Measurements from ENCODE around the gene UCN.

Gene UCN

DNA sequence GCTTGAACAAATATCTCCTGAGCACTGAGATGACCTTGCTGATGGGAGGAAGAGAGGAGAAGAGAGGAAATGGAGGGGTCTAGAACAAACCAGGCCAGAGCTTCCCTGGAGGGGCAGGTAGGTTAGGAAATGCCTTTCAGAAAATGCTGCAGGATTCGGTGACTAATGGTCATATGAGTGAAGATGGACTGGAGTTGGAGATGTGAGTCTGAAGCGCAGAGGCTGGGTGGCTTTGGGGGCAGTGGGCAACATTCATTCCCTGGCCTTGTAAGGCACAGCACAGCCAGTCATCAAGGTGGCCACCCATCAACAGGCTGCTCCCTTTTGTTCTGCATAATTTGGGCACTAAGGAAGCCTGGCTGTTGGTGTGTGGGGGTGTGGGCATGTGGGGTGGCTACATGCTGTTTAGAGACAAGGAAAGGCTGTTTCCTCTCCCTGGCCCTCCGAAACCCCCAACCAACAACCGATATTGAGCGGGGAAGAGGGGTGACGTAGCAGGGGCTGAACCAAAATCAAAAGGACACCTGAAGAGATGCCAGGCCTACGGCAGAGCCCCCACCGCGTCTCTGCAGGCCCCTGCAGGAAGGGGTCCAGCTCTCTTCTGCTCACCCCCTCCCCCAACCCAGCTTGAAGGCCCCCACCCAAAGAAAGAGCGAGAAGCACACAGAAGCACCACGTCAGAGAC lies 46.9 kb downstream of the UCN start:
- DNase-seq (ENCODE audit: low spot score): no peak

DNA sequence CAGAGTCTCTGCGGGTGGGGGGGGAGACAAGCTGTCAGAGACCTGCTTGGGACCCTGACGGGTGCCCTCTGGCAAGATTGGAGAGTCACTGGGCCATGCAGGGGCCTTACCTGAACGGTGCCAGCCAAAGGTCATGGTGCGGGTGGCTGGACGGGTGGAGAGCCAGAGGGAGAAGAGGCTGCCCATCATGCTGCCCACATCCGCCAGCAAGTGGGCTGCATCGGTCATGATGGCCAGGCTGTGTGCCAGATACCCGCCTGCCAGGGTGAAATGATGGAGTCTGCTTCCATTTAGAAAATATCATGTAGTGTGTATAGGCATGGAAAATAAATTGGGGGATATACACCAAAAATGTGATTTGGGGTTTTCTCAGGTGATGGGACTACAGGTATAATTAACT lies 50.2 kb downstream of the UCN start:
- DNase-seq (ENCODE audit: low spot score): no peak
